Measurements from ENCODE around the gene SAMD7.
A peak's percentile ranks its signal among the peaks of the same experiment; 100 is the strongest.

Gene SAMD7

GRCh38 chr3:169966951-169967915 is 55.9 kb downstream of the SAMD7 start:
- peak; percentile 13 for DNase-seq

GRCh38 chr3:169968224-169968885 is 57.0 kb downstream of the SAMD7 start:
- no peak for DNase-seq

GRCh38 chr3:169969174-169970095 is 58.1 kb downstream of the SAMD7 start:
- DNase-seq, result no peak

- no peak for DNase-seq
Measured at GRCh38 chr3:169970847-169971246, 59.5 kb downstream of the SAMD7 start.

- no peak for DNase-seq
Measured at GRCh38 chr3:169971522-169971921, 60.1 kb downstream of the SAMD7 start.

GRCh38 chr3:169980055-169980454 is 68.7 kb downstream of the SAMD7 start:
- no peak for DNase-seq

- DNase-seq, result no peak
Measured at GRCh38 chr3:169984292-169984691, 72.9 kb downstream of the SAMD7 start.
